CD4-positive, alpha-beta T cell (primary cell): Measurements from ENCODE around the gene ITGB8. TPM values are rescaled to one million over a fixed set of nuclear protein-coding genes. Genes with fewer than 3 reads are reported as not detected.
"Not testable (repeated sequence)": the region's sequence is repeated elsewhere in the genome, so short reads cannot be mapped to it uniquely, and the experiment has no call there.

Experiments
- ATAC-seq: fragments of 200-7000 bp; cut with Tn5 transposase; one replicate; pipeline ENCODE4 v1.10.0; 2022; ENCODE audit warnings: mild to moderate bottlenecking; ENCODE audit not compliant: poor library complexity
- CTCF ChIA-PET: fragments of 350-600 bp; sonication (Branson Sonifier 250); formaldehyde crosslinking; loops from one replicate; lab custom pipeline; 2021; ENCODE audit warnings: antibody characterized with exemption, inconsistent platforms; lab: Charles Lee
- POLR2A ChIA-PET: fragments of 350-600 bp; sonication (Branson Sonifier 250); formaldehyde crosslinking; loops from one replicate; lab custom pipeline; 2021; ENCODE audit warnings: antibody characterized with exemption, inconsistent platforms; lab: Charles Lee
- DNase-seq, 14 experiments: peaks; one replicate each; pipeline ENCODE4 v3.0.0-alpha.2; 2013 to 2020; ENCODE audit warnings: mixed read lengths in 2 of 14
- H3K27ac ChIP-seq, 2 donors: one replicate each; pipeline versions ENCODE4 v1.5.1 to v1.7.0; 2013; ENCODE audit warnings: low read length in 2 of 2, low read depth in 1 of 2, mild to moderate bottlenecking in 1 of 2
- H3K27me3 ChIP-seq, 2 experiments: 1 replicate in 1 of 2; 2 replicates in 1 of 2; pipeline versions ENCODE4 v1.6.1 to v1.7.0; 2013; ENCODE audit warnings: low read length in 2 of 2, control low read depth in 1 of 2, mild to moderate bottlenecking in 1 of 2, moderate library complexity in 1 of 2; ENCODE audit not compliant: insufficient read depth in 2 of 2, control insufficient read depth in 1 of 2
- H3K36me3 ChIP-seq: one replicate; pipeline ENCODE4 v1.6.1; 2013; ENCODE audit warnings: low read length, control low read depth; ENCODE audit not compliant: insufficient read depth
- H3K4me1 ChIP-seq: one replicate; pipeline ENCODE4 v1.6.1; 2013; ENCODE audit warnings: low read length, control low read depth; ENCODE audit not compliant: insufficient read depth
- H3K4me3 ChIP-seq: one replicate; pipeline ENCODE4 v1.5.1; 2013; ENCODE audit warnings: mild to moderate bottlenecking, low read length, moderate library complexity
- H3K9me3 ChIP-seq, 2 experiments: 1 replicate in 1 of 2; 2 replicates in 1 of 2; pipeline versions ENCODE4 v1.6.1 to v1.7.0; 2013; ENCODE audit warnings: low read length in 2 of 2, mild to moderate bottlenecking in 2 of 2, control low read depth in 1 of 2, moderate library complexity in 1 of 2; ENCODE audit not compliant: control insufficient read depth in 1 of 2, insufficient read depth in 1 of 2
- H3K27ac Mint-ChIP-seq: one replicate; pipeline ENCODE4 v1.8.0; 2020; ENCODE audit warnings: mixed read lengths
- H3K27me3 Mint-ChIP-seq: one replicate; pipeline ENCODE4 v1.8.0; 2021; ENCODE audit warnings: mixed read lengths
- H3K36me3 Mint-ChIP-seq: one replicate; pipeline ENCODE4 v1.8.0; 2021; ENCODE audit warnings: low read depth, mixed read lengths
- H3K4me1 Mint-ChIP-seq: one replicate; pipeline ENCODE4 v1.8.0; 2021; ENCODE audit warnings: low read depth, mixed read lengths
- H3K4me3 Mint-ChIP-seq: one replicate; pipeline ENCODE4 v1.8.0; 2020; ENCODE audit warnings: mild to moderate bottlenecking, mixed read lengths
- H3K9me3 Mint-ChIP-seq: one replicate; pipeline ENCODE4 v1.8.0; 2020; ENCODE audit warnings: mixed read lengths
- intact Hi-C, 2 experiments: fragments of 100-400 bp; cut with DNase I in 1 of 2; cut with micrococcal nuclease in 1 of 2; formaldehyde crosslinking; loops; one replicate each; pipeline versions ENCODE4 v1.15.1 to v1.9.0; 2023 to 2025; cut with DNase I, micrococcal nuclease
- total RNA-seq, 174 experiments: library from RNA in 2 of 174; stranded (reverse) in 2 of 174; gene quantifications; one replicate each; pipeline ENCODE4 v1.2.3 and lab custom pipeline; 2021 to 2026
- TF ChIP-seq, protein P1 (sequence below): fragments of 200-600 bp; IDR thresholded peaks from one replicate; pipeline ENCODE4 v1.8.0; 2022; ENCODE audit warnings: antibody characterized with exemption, mild to moderate bottlenecking

Gene ITGB8
- total RNA-seq, 2 experiments from 2014 or later, result not detected

DNA sequence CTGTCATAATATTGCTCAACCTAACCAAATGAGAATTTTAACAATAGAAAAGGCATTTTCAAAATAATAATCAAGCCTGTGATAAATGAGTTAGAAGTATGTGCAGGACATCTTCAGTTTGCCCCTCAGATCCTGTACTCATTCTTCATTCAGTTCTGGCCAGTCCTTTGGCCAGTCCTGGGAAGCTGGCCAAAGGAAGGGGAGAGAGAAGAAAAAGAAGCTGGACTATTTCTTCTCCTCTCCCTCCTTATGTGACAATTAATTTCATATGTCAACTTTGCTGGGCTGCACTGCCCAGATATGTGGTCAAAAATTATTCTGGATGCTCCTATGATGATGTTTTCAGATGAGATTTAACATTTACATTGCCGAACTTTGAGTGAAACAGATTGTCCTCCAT is 31.6 kb upstream of the ITGB8 start:
- ChIA-PET POLR2A (no interaction called here), CTCF (no interaction called here)
- Mint-ChIP-seq H3K27me3 (no peaks in the 10 kb centered on the region), H3K4me1 (no peaks in the 10 kb centered on the region), H3K4me3 (no peak overlapping the region), H3K27ac (no peak overlapping the region), H3K9me3 (peaks cover 5% of the 10 kb centered on the region), H3K36me3 (no peaks in the 10 kb centered on the region)
- Histone ChIP-seq H3K27ac (no peak overlapping the region), H3K27me3 (no peaks in the 10 kb centered on the region), H3K4me3 (no peak overlapping the region), H3K36me3 (no peaks in the 10 kb centered on the region), H3K4me1 (no peaks in the 10 kb centered on the region), H3K9me3 (no peaks in the 10 kb centered on the region)
- intact Hi-C loops, result no loop called here
- ATAC-seq (no peak), DNase-seq (no peak)
- TF ChIP-seq, protein P1, sequence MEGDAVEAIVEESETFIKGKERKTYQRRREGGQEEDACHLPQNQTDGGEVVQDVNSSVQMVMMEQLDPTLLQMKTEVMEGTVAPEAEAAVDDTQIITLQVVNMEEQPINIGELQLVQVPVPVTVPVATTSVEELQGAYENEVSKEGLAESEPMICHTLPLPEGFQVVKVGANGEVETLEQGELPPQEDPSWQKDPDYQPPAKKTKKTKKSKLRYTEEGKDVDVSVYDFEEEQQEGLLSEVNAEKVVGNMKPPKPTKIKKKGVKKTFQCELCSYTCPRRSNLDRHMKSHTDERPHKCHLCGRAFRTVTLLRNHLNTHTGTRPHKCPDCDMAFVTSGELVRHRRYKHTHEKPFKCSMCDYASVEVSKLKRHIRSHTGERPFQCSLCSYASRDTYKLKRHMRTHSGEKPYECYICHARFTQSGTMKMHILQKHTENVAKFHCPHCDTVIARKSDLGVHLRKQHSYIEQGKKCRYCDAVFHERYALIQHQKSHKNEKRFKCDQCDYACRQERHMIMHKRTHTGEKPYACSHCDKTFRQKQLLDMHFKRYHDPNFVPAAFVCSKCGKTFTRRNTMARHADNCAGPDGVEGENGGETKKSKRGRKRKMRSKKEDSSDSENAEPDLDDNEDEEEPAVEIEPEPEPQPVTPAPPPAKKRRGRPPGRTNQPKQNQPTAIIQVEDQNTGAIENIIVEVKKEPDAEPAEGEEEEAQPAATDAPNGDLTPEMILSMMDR, result no peak

DNA sequence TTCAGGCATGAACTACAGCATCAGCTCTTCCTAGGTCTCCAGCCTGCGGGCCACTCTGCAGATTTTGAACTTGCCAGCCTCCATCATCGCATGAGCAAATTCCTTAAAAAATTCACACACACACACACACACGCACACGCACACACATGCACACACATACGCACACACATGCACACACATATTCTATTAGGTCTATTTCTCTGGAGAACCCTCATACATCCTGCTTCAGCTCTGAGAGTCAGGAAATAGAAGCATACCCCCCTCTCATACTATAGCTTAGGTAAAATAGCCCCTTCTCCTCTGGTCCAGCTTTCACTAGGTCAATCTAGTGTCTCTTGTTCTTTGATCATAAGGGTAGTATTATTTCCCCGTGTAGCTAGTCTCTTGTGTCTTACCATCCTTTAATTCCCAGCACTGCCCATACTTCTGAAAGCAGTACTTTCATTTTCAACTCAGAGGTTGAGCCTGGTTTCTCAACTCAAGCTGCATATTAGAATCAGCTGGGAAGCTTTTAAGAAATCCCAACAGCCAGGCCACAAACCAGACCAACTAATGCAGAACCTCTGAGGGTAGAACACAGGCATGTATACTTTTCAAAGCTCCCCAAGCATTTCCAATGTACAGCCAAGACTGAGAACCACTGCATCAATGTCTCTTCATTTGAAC is 30.9 kb upstream of the ITGB8 start:
- no peaks in the 10 kb centered on the region for H3K36me3 ChIP-seq
- no peak overlapping the region for H3K27ac Mint-ChIP-seq
- H3K4me1 ChIP-seq, result no peaks in the 10 kb centered on the region
- no peaks in the 10 kb centered on the region for H3K27me3 ChIP-seq
- CTCF ChIA-PET, result interaction anchor here (0.5 kb wide), 1 partner anchor 40 kb away, joined by 4 read pairs; no protein-coding TSS in a partner anchor
- no peaks in the 10 kb centered on the region for H3K36me3 Mint-ChIP-seq
- H3K27ac ChIP-seq, result no peak overlapping the region
- H3K9me3 ChIP-seq, result no peaks in the 10 kb centered on the region
- no peak overlapping the region for H3K4me3 ChIP-seq
- H3K9me3 Mint-ChIP-seq, result peaks cover 4% of the 10 kb centered on the region
- ATAC-seq (no peak), DNase-seq (peak in 1 of 14 experiments; percentile 2)
- TF ChIP-seq, protein P1, result no peak
- H3K27me3 Mint-ChIP-seq, result no peaks in the 10 kb centered on the region
- H3K4me1 Mint-ChIP-seq, result no peaks in the 10 kb centered on the region
- intact Hi-C loops, result no loop called here
- no peak overlapping the region for H3K4me3 Mint-ChIP-seq
- POLR2A ChIA-PET, result no interaction called here

GRCh38 chr7:20301311-20301939 is 29.3 kb upstream of the ITGB8 start:
- Histone ChIP-seq H3K27ac (no peak overlapping the region), H3K27me3 (no peaks in the 10 kb centered on the region), H3K9me3 (no peaks in the 10 kb centered on the region), H3K4me1 (no peaks in the 10 kb centered on the region), H3K4me3 (no peak overlapping the region), H3K36me3 (no peaks in the 10 kb centered on the region)
- H3K27ac Mint-ChIP-seq, result no peak overlapping the region
- intact Hi-C loops, result no loop called here
- CTCF ChIA-PET, result no interaction called here
- DNase-seq (peak in 2 of 14 experiments; percentile 15 to 30), ATAC-seq (no peak)
- TF ChIP-seq, protein P1, result no peak
- H3K9me3 Mint-ChIP-seq, result no peaks in the 10 kb centered on the region
- H3K36me3 Mint-ChIP-seq, result no peaks in the 10 kb centered on the region
- H3K4me1 Mint-ChIP-seq, result no peaks in the 10 kb centered on the region
- POLR2A ChIA-PET, result no interaction called here
- no peaks in the 10 kb centered on the region for H3K27me3 Mint-ChIP-seq
- no peak overlapping the region for H3K4me3 Mint-ChIP-seq

DNA sequence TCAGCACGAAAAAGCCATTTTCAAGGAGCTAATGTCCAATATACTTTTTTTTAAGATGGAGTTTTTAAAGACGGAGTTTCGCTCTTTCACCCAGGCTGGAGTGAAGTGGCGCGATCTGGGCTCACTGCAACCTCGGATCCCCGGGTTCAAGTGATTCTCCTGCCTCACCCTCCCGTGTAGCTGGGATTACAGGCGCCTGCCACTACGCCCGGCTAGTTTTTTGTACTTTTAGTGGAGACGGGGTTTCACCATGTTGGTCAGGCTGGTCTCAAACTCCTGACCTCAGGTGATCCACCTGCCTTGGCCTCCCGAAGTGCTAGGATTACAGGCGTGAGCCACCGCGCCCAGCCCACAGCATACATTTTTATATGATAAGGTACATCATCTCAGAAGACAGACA is 28.4 kb upstream of the ITGB8 start:
- H3K4me3 ChIP-seq, POLR2A ChIA-PET, H3K9me3 ChIP-seq, H3K4me1 ChIP-seq, ATAC-seq, DNase-seq, H3K27me3 ChIP-seq, H3K36me3 ChIP-seq, H3K4me3 Mint-ChIP-seq, H3K4me1 Mint-ChIP-seq, intact Hi-C loops, H3K27ac ChIP-seq, H3K27me3 Mint-ChIP-seq, H3K9me3 Mint-ChIP-seq, H3K27ac Mint-ChIP-seq, CTCF ChIA-PET, H3K36me3 Mint-ChIP-seq: not testable (repeated sequence)
